ENCODE results near the gene C18orf63.

Gene C18orf63

GRCh38 chr18:74336656-74337055 is 21.0 kb downstream of the C18orf63 start:
- Histone ChIP-seq H4K20me1 (ENCODE audit: low read depth, low read length) (no peaks in the 10 kb centered on the region), H3K9ac (ENCODE audit: low read length) (no peak overlapping the region), H3F3A (ENCODE audit: insufficient read depth) (no peaks in the 10 kb centered on the region), H3K4me2 (ENCODE audit: low read depth, low read length, poor library complexity, severe bottlenecking) (no peak overlapping the region), H3K27me3 (ENCODE audit: low read length) (no peaks in the 10 kb centered on the region), H3K27ac (ENCODE audit: low read depth, low read length) (no peak overlapping the region), H3K9me3 (ENCODE audit: insufficient read depth, low read length) (no peaks in the 10 kb centered on the region), H3K4me3 (ENCODE audit: insufficient read depth, low read length, poor library complexity, severe bottlenecking) (no peak overlapping the region), H2AFZ (ENCODE audit: low read depth, low read length, severe bottlenecking) (no peak overlapping the region), H3K79me2 (ENCODE audit: insufficient read depth, low read length) (no peaks in the 10 kb centered on the region), H3K36me3 (ENCODE audit: low read length) (no peaks in the 10 kb centered on the region), H3K9me2 (replicated peaks; ENCODE audit: insufficient read depth, low read length) (no peaks in the 10 kb centered on the region)
- TF ChIP-seq EZH2phosphoT487 (conservative IDR thresholded peaks at IDR 0.05; ENCODE audit: low read length) (no peak), CTCF (IDR thresholded peaks at IDR 0.05; ENCODE audit: insufficient read depth, low read length, poor library complexity, severe bottlenecking) (no peak)

- Histone ChIP-seq H3K27ac (ENCODE audit: low read depth, low read length) (no peak overlapping the region), H3K27me3 (ENCODE audit: low read length) (no peaks in the 10 kb centered on the region), H3K79me2 (ENCODE audit: insufficient read depth, low read length) (no peaks in the 10 kb centered on the region), H3K9ac (ENCODE audit: low read length) (no peak overlapping the region), H3K4me3 (ENCODE audit: insufficient read depth, low read length, poor library complexity, severe bottlenecking) (no peak overlapping the region), H3F3A (ENCODE audit: insufficient read depth) (no peaks in the 10 kb centered on the region), H2AFZ (ENCODE audit: low read depth, low read length, severe bottlenecking) (no peak overlapping the region), H4K20me1 (ENCODE audit: low read depth, low read length) (no peaks in the 10 kb centered on the region), H3K9me2 (replicated peaks; ENCODE audit: insufficient read depth, low read length) (no peaks in the 10 kb centered on the region), H3K9me3 (ENCODE audit: insufficient read depth, low read length) (no peaks in the 10 kb centered on the region), H3K4me2 (ENCODE audit: low read depth, low read length, poor library complexity, severe bottlenecking) (no peak overlapping the region), H3K36me3 (ENCODE audit: low read length) (no peaks in the 10 kb centered on the region)
- TF ChIP-seq EZH2phosphoT487 (conservative IDR thresholded peaks at IDR 0.05; ENCODE audit: low read length), result no peak
- TF ChIP-seq CTCF (IDR thresholded peaks at IDR 0.05; ENCODE audit: insufficient read depth, low read length, poor library complexity, severe bottlenecking), result no peak
Observed at GRCh38 chr18:74337155-74337911, 21.7 kb downstream of the C18orf63 start.

GRCh38 chr18:74337912-74338309 is 22.3 kb downstream of the C18orf63 start:
- no peak overlapping the region for H3K4me2 ChIP-seq (ENCODE audit: low read depth, low read length, poor library complexity, severe bottlenecking)
- H3K79me2 ChIP-seq (ENCODE audit: insufficient read depth, low read length), result no peaks in the 10 kb centered on the region
- H3K36me3 ChIP-seq (ENCODE audit: low read length), result no peaks in the 10 kb centered on the region
- H3F3A ChIP-seq (ENCODE audit: insufficient read depth), result no peaks in the 10 kb centered on the region
- no peak for TF ChIP-seq EZH2phosphoT487 (conservative IDR thresholded peaks at IDR 0.05; ENCODE audit: low read length)
- no peak for TF ChIP-seq CTCF (IDR thresholded peaks at IDR 0.05; ENCODE audit: insufficient read depth, low read length, poor library complexity, severe bottlenecking)
- no peaks in the 10 kb centered on the region for H3K9me3 ChIP-seq (ENCODE audit: insufficient read depth, low read length)
- no peak overlapping the region for H3K4me3 ChIP-seq (ENCODE audit: insufficient read depth, low read length, poor library complexity, severe bottlenecking)
- H3K27me3 ChIP-seq (ENCODE audit: low read length), result no peaks in the 10 kb centered on the region
- no peak overlapping the region for H3K9ac ChIP-seq (ENCODE audit: low read length)
- H3K9me2 ChIP-seq (replicated peaks; ENCODE audit: insufficient read depth, low read length), result no peaks in the 10 kb centered on the region
- no peak overlapping the region for H2AFZ ChIP-seq (ENCODE audit: low read depth, low read length, severe bottlenecking)
- H4K20me1 ChIP-seq (ENCODE audit: low read depth, low read length), result no peaks in the 10 kb centered on the region
- no peak overlapping the region for H3K27ac ChIP-seq (ENCODE audit: low read depth, low read length)

Measured in SU-DHL-6 (cell line).